Caki2 (cell line): ENCODE measurements around the gene DDX19B. TPM values are rescaled to one million over a fixed set of nuclear protein-coding genes. Genes with fewer than 3 reads are reported as not detected.
"Not testable (repeated sequence)": the region's sequence is repeated elsewhere in the genome, so short reads cannot be mapped to it uniquely, and the experiment has no call there.

ENCODE experiments used
- DNase-seq: peaks from one replicate; pipeline ENCODE4 v3.0.0-alpha.2; 2015; ENCODE audit warnings: low read depth
- in situ Hi-C: cut with HindIII; loops from 2 replicates; pipeline ENCODE4 v1.10.0; 2016; ENCODE audit warnings: low sequenced_read_pairs, low pct_unique_long_range_greater_than_20kb, mixed read lengths
- total RNA-seq: library from RNA; depleted of rRNA; stranded (reverse); fragments of >200 nt; shearing (Covaris generic); gene quantifications from 2 replicates; pipeline ENCODE4 v1.2.3, GENCODE V29; 2014; ENCODE audit warnings: low replicate concordance

DDX19B gene
- total RNA-seq, 1 experiment from 2014 or later, result 68.1 TPM

DNA sequence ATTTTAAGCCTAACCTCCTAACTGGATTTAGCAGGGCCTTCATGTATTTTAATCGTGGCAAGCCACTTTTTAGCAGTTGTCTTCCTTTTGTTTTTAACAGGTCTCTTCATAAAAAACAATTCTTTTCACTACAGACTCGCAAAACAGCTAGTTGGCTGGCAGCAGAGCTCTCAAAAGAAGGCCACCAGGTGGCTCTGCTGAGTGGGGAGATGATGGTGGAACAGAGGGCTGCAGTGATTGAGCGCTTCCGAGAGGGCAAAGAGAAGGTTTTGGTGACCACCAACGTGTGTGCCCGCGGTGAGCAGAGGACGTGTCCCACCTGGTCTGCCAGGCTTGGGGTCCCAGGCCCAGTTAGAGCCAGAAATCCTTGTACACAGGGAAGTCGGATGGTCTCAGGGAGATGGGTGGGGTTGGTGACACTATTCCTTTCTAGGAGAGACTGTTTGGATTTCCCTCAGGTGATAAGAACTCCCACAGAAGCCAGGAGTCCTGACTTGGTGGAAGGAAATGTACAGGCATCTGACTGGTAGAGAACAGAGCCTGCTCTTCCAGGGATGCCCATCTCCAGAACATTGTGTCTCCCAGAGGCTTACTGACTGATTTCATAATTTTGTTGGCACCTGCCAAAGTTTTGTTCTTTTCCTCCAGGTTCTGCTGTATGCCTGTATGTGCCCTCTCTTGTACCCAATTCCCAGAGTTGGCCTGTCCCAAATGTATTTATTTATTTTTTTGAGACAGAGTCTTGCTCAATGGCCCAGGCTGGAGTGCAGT is 32.8 kb downstream of the DDX19B start:
- in situ Hi-C loops, result no loop called here
- DNase-seq, result peak; percentile 25

DNA sequence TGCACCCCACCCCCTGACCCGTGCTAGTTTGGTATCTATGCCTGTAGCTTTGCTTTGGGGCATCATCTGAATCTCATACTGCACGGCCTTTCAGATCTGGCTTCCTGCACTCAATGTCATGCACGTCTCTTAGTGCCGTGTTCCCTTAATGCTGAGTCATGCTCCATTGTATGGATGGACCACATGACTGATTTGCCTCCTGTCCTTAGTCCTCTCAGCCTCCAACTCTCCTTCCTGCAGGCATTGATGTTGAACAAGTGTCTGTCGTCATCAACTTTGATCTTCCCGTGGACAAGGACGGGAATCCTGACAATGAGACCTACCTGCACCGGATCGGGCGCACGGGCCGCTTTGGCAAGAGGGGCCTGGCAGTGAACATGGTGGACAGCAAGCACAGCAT is 33.7 kb downstream of the DDX19B start:
- DNase-seq, in situ Hi-C loops: not testable (repeated sequence)

DNA sequence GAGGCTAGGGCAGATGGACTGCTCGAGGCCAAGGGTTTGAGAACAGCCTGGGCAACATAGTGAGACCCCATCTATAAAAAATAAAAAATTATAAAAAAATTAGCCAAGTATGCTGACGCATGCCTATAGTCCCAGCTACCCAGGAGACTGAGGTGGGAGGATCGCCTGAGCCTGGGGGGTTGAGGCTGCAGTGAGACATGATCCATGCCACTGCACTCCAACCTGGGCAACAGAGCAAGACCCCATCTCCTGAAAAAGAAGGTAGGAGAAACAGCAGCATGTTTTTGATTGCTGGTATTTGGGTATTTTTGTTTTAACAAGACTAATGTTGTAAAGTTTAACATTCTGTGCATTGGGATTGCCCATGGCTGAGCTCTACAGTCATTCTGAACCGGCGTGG is 38.8 kb downstream of the DDX19B start:
- no peak for DNase-seq
- in situ Hi-C loops, result no loop called here

DNA sequence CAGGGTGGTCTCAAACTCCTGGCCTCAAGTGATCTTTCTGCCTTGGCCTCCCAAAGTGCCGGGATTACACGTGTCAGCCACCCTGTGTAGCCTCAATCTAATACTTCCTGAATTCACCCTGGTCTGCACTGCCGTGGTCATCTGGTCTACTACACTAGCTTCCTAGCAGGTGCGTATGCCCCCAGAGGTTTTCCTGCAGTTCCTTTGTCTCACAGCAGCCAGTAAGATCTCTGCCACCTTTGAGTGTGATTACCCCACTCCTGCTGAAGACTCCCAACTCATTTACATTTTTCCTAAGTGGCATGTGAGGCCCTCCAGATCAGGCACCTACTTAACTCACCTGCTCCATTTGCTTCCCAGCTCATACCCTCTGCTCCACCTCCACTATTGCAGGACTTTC is 42.6 kb downstream of the DDX19B start:
- in situ Hi-C loops, result no loop called here
- DNase-seq, result no peak

DNA sequence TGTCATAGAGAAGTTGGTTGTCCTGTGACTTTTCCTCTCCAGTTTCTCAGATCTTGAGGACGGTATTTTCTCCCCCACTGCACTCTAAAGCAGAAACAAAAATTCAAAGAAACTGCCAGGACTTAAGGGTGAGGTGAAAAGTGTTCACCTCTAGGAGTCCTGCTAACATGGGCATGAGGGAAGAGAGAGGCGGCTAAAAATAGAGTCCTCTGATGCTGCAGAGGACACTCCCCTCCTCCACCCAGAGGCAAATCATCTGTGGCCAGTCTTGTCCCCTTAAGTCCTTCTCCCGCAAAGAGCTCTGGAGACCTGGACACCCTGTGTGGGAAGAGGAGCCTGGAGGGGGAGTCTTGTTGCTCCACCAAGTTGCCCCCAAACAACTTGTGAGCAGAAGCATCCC is 43.0 kb downstream of the DDX19B start:
- DNase-seq, result no peak
- in situ Hi-C loops, result no loop called here

DNA sequence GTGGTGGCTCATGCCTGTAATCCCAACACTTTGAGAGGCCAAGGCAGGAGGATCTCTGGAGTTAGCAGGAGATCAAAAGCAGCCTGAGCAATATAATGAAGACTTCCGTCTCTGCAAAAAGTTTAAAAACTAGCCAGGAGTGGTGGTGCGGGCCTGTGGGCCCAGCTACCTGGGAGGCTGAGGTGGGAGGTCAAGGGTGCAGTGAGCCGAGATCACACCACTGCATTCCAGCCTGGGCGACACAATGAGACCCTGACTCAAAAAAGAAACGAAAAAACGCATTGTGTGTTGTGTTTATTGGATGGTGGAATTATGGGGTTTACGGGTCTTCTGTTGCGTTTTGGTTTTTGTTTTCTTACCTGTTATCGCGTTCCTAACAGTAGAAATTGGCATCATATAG is 46.9 kb downstream of the DDX19B start:
- in situ Hi-C loops, result no loop called here

DNA sequence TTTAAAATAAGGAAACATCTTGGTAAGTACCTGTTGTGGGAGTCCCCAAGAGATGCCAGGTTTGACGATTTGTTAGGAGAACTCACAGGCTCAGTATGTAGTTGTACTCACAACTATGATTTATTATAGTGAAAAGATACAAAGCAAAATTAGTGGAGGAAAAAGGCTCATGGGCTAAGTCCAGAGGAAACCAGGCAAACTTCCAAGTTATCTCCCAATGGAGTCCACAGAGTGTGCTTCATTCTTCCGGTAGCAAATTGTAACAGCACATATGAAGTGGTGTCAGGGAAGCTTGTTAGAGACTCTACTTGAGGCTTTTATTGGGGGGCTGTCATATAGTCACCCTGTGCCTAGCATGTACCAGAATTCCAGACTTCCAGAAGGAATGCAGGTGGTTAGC is 50.0 kb downstream of the DDX19B start:
- no peak for DNase-seq
- in situ Hi-C loops, result no loop called here

More for the DNA sequence above, 46.9 kb downstream of the DDX19B start:
- no peak for DNase-seq

DNA sequence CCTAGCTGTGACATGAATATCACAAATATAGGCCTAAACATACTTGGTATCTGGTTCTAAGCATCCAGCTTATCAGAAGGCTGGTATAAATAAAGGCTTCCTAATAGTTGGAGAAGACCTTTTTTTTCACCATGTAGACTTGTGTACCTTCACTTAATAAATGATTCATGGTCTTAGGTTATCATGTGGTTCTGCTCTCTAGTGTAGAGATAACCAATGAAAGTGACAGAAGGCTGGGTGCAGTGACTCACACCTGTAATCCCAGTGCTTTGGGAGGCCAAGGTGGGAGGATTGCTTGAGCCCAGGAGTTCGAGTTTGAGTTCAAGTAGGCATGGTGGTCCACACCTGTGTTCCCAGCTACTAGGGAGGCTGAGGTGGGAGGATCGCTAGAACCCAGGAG is 50.8 kb downstream of the DDX19B start:
- in situ Hi-C loops, result no loop called here

DNA sequence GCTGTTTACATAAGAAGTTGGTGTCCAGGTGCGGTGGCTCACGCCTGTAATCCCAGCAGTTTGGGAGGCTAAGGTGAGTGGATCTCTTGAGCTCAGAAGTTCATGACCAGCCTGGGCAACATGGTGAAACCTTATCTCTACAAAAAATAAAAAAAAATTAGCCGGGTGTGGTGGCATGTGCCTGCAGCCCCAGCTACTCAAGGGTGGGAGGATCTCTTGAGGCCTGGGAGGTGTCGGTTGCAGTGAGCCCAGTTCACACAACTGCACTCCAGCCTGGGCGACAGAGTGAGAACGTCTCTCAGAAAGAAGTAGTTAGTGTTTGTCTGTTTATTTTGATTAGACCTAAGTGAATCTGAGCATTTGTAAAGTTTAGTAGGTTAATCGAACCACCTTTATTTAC is 60.6 kb downstream of the DDX19B start:
- in situ Hi-C loops, result no loop called here
- DNase-seq, result no peak

More for the DNA sequence above, 50.8 kb downstream of the DDX19B start:
- DNase-seq, result no peak

DNA sequence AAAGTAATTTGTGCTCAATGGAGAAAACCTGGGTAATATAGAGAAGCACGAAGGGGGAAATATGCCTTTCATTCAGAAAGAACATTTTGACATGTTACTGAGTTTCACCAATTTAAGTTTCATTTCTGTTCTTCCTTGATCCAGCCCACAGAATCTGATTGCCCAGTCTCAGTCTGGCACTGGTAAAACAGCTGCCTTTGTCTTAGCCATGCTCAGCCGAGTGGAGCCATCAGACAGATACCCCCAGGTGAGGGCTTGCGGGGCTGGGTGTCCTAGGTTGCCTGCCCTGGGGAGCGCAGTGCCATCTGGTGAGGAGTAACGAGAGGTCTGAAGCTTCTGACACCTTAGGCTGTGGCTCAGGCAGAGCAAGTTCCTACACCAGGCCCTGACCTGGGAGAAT is 65.4 kb downstream of the DDX19B start:
- in situ Hi-C loops, result no loop called here

DNA sequence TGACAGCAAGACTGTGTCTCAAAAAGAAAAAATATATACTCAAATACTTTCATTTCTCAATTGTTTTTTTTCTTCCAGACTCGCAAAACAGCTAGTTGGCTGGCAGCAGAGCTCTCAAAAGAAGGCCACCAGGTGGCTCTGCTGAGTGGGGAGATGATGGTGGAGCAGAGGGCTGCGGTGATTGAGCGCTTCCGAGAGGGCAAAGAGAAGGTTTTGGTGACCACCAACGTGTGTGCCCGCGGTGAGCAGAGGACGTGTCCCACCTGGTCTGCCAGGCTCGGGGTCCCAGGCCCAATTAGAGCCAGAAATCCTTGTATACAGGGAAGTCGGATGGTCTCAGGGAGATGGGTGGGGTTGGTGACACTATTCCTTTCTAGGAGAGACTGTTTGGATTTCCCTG is 71.2 kb downstream of the DDX19B start:
- in situ Hi-C loops, result not testable (repeated sequence)
- peak; percentile 36 for DNase-seq

More for the DNA sequence above, 65.4 kb downstream of the DDX19B start:
- no peak for DNase-seq

DNA sequence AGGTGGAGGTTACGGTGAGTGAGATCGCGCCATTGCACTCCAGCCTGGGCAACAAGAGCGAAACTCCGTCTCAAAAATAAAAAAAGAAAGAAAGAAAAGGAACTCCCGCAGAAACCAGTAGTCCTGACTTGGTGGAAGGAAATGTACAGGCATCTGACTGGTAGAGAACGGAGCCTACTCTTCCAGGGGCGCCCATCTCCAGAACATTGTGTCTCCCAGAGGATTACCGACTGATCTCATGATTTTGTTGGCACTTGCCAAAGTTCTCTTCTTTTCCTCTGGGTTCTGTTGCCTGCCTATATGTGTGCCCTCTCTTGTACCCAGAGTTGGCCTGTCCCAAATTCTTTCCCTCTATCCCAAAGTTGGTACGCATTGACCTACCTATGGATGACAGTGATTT is 71.9 kb downstream of the DDX19B start:
- in situ Hi-C loops, result no loop called here

DNA sequence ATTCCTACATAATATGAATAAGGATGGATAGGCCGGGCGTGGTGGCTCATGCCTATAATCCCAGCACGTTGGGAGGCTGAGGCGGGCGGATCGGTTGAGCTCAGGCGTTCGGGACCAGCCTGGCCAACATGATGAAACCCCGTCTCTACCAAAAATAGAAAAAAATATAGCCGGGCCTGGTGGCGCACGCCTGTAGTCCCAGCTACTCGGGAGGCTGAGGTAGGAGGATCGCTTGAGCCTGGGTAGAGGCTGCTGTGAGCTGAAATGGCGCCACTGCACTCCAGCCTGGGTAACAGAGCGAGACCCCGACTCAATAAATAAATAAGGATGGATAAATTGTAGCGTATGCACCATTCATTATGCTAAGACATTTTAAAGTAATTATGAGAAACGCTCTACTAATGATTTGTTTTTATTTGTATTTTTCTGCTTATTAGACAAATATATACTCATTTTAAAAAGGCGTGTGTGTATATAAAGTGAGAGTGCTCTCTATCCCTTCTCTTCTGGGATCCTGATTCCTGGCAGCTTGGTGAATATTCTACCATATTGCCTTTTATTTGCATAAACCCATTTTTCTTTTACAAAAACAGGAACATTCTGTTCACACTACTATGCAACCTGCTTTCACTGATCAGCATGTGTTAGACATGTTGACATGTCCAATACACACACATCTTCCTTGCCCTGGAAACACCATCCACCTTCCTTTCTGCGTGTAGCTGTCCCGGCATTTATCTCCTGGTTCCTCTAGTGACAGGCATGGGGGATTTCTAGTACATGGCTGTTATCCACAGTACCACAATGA is 74.1 kb downstream of the DDX19B start:
- in situ Hi-C loops, result no loop called here
- DNase-seq, result no peak

More for the DNA sequence above, 71.9 kb downstream of the DDX19B start:
- no peak for DNase-seq

DNA sequence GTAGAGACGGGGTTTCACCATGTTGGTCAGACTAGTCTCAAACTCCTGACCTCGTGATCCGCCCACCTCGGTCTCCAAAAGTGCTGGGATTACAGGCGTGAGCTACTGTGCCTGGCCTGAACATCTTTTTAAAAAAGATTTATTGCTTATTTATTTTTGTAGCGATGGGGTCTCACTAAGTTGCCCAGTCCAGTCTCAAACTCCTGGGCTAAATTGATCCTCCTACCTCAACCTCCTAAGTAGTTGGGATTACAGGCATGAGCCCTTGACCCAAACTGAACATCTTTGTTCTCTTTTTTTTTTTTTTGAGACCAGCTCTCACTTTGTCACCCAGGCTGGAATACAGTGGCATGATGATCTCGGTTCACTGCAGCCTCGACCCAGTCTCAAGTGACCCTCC is 75.2 kb downstream of the DDX19B start:
- in situ Hi-C loops, result no loop called here

DNA sequence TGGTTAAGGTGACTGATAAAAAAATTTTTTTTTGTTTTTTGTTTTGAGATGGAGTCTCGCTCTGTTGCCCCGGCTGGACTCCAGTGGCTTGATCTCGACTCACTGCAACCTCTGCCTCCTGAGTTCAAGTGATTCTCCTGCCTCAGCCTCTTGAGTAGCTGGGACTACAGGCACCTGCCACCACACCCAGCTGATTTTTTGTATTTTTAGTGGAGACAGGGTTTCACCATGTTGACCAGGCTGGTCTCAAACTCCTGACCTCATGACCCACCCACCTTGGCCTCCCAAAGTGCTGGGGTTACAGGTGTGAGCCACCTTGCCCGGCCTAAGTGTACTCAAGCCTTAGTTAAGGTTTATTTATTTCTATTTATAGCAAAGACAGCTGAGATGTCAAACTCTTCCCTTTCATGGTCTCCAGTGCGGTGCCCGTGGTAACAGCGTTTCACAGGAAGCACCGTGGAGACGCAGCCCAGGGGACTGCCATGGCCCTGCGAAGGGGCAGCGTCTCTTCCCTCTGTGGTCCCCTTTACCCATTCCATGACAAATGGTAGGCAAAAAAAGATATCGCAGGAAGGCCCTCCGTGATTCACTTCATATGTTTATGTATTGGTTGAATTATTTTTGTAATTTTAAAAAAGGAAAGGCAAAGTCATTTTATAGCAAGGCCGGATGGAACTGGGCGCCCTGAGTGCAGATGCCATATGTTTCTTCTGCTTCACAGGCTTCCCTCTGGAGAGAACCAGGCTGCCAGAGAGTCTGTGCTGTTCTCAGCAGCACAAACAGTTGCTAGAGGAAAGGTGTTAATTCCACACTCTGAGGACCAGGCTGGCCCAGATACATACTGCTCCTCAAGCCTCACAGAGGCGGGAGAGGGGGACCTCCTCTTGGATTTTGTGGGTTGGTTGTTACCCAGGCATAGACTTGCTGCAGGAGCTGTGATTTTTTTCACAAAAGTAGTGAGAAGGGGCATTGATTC is 76.9 kb downstream of the DDX19B start:
- in situ Hi-C loops, result no loop called here
- DNase-seq, result no peak

More for the DNA sequence above, 75.2 kb downstream of the DDX19B start:
- DNase-seq, result no peak

DNA sequence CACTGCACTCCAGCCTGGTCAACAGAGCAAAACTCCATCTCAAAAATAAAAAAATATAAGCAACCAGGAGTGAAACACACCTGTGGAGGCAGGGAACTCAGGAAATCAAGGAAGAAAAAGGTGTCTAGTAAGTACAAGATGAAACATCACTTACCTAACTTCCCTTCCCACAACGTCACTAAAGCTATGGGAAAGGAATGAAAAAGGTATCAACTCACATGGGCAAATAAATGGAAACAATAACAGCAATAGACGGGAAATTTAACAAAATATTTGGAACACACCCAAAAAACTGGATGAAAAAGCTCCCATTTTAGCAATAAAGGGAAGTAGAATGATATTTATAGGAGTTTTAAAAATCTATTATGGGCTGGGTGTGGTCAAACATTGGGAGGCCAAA is 78.8 kb downstream of the DDX19B start:
- in situ Hi-C loops, result no loop called here
- no peak for DNase-seq

DNA sequence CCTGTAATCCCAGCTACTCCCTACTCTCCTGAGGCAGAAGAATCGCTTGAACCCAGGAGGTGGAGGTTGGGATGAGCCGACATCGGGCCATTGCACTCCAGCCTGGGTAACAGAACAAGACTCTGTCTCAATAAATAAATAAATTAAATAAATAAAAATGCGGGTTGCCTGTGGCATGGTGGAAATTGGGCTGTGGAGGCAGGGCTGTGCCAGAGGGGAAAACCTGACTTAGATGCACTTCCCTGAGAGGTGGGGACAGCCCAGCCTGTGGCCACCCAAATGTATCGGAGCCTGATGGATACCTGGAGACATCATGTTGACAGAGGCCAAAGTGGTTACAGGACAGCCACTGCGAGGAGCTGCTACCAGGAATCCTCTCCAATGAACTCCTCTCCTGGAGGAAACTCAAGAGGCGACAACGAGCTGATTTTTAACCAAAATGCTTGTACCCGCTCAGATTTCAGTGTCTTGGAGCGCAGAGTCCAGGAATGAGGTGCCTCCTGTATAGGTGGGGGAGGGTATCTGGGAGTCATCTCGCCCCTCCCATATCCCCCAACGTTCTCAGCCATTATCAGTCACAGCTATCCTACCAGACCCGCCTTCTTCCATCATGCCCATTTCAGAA is 80.0 kb downstream of the DDX19B start:
- in situ Hi-C loops, result no loop called here
- DNase-seq, result no peak
